ENCODE results near the gene TXN2.
"Not testable (repeated sequence)": the region's sequence is repeated elsewhere in the genome, so short reads cannot be mapped to it uniquely, and the experiment has no call there.

The TXN2 gene, protein sequence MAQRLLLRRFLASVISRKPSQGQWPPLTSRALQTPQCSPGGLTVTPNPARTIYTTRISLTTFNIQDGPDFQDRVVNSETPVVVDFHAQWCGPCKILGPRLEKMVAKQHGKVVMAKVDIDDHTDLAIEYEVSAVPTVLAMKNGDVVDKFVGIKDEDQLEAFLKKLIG

DNA sequence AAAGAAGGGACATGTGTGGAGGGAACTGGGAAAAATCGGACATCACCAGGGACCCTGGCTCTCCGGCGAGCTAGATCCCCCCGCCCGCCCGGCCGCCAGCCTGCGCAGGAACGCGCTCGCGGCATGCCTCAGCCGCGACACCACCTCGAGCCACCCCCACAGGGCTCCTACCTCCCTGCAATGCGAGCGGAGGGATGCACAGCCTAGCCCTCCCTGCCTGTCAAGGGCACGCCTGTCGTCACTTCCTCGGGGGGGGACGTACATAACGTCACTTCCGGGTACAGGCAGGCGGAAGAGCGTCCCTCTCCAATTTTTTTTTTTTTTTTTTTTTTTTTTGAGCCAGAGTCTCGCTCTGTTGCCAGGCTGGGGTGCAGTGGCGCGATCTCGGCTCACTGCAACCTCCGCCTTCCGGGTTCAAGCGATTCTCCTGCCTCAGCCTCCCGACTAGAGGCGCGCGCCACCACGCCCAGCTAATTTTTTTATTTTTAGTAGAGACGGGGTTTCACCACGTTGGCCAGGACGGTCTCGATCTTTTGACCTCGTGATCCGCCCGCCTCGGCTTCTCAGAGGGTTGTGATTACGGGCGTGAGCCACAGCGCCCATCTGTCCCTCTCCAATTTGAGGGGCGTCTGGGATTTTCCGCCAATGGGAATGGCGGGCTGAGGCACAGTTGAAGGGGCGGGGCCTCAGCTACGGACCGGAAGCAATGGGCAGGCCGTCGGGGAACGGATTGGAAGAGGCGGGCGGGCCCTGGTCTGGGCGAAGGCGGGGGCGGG is at the start of gene TXN2:
Gene TXN2, minus strand, starts transcription at position 248 of the 776 bp plus-strand sequence. CDS start 803 bp downstream, outside the sequence.
- peak; percentile 66 to 92 for DNase-seq

DNA sequence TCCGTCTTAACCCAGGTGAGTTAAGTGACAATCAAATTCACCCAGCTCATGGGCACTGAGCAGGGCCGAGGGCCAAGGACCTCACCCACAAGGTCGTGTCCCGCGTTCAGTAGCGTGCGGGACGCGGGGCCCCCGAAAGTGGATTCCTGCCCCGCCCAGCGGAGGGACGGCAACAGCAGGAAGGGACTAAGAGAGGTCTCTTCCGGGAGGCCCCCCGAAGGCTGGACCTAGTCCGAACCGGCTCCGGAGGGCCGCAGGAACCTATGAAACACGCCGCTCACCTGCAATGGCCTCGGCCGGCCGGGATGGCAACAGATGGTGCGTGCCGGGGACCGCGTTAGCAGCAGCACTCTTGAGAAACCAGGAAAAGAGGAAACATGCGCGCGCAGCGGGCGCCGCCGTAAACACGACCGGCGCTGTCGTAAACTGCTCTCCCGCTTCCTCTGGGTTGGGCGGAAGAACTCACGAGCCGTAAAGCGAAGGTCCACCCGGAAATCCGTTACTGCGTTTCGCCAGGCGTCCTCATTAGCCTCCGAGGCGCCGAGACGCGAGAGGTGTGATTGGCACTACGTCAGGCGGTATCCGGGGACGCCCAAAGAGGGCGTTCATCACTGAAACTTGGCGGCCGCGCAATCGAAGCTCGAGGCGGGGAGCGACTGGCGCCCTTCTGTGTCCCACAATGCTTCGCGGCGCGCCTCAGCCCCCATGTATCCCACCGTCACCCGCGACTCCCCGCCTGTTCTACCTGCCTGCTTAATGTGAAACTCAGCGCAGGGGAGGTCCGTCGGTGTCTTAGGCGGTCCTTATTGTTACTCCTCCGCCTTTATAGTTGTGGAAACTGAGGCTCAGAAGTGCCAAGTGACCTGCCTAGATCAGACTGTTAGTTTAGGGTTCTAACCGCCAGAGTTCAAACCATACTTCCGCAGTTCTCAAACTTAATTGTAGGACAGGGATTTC is 47.6 kb upstream of the TXN2 start, which contains the start of gene EIF3D:
Gene EIF3D, minus strand, starts transcription at position 372 of the 957 bp plus-strand sequence. CDS start 3,045 bp downstream, outside the sequence.
- peak; percentile 85 to 94 for DNase-seq

DNA sequence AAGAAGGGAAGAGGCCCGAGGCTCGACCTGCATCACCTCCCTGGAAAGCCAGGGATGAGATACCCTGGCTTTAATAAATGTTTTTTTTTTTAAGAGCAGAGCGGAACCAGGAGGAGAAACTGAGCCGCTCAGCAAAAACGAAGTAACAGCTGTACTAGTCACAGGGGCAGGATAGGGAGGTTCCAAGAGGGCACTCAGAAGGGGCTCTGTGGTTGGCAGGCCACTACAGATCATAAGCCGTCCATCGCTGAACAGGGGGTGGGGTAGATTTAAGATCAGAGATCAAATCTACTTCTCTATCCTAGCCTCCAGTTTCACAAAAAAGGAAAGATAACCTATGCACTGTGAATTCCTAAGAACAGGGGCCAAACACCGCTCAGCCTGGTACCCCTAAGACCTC is 46.9 kb upstream of the TXN2 start:
- no peak for DNase-seq

DNA sequence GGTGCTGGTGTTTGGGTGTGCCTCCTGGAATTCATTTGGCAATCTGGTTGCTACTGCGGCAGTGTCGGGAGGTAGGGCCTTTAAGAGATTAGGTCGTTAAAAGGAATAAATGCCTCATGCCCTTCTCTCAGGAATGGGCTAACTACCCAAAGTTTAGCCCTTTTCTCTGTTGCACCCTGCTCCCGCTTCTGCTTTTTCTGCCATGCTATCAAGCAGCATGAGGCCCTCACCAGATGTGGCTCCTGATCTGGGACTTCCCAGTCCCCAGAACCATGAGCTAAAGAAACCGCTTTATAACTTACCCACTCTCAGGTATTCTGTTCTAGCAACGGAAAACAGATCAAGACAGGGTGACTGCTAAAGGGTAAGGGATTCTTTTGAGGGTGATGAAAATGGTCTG is 41.2 kb upstream of the TXN2 start:
- DNase-seq = no peak

DNA sequence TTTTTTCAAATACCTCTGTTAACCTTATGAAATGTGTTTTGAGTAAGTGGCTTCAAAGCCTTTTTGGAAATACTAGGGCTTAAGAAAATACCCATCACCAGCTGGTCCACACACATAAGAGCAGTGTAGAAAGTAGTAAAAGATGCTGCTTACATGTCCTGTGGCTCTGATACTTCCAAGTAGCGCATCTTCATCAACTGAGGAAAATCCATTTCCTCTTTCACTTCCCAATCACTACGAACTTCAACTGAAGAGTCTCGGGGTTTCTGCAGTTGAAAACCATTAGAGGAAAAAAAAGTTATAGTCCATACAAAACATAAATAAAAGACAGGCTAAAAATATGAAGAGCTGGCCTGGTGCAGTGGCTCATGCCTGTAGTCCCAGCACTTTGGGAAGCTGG is 39.0 kb upstream of the TXN2 start:
- no peak for DNase-seq

DNA sequence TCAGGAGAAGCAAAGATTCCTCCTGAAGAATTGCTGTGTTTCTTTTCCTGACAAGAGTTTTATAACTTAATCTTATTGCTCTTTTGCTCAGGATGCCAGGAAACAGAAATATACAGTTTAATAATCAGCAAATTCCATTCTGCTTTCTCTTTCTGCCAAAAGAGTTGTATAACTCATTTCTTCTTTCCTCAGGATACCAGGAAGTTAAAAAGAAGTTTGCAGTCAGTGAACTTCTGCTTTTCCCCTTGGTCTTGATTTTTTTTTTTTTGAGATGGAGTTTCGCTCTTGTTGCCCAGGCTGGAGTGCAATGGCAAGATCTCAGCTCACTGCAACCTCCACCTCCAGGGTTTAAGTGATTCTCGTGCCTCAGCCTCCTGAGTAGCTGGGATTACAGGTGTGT is 38.5 kb upstream of the TXN2 start:
- DNase-seq = not testable (repeated sequence)

DNA sequence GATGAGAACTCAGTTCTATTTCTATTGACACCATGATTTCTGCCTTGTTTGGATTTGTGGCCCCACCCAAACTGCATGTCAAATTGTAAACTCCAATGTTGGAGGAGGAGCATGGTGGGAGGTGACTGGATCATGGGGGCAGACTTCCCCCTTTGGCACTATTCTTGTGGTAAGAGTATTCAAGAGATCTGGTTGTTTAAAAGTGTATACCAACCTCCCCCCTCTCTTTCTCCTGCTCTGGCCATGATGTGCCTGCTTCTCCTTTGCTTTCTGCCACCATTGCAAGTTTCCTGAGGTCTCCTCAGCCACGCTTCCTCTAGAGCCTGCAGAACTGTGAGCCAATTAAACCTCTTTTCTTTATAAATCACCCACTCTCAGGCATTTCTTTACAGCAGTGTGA is 33.3 kb upstream of the TXN2 start:
- DNase-seq = no peak

DNA sequence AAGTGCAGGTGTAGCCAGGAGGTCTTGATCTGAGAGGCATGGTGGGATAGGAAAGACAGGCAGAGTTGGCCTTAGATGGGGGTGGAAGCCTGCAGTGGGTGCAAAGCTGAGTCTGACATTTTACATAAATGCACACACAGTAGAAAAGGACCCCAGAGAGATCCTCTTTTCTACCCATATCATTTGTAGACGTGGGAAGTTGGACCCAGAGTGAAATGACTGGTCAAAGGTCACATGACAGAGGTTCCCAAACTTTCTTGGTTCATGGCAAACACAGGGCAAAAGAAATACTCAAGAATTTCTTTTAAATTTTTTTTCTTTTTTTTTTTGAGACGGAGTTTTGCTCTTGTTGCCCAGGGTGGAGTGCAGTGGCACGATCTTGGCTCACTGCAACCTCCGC is 31.6 kb upstream of the TXN2 start:
- DNase-seq = no peak

DNA sequence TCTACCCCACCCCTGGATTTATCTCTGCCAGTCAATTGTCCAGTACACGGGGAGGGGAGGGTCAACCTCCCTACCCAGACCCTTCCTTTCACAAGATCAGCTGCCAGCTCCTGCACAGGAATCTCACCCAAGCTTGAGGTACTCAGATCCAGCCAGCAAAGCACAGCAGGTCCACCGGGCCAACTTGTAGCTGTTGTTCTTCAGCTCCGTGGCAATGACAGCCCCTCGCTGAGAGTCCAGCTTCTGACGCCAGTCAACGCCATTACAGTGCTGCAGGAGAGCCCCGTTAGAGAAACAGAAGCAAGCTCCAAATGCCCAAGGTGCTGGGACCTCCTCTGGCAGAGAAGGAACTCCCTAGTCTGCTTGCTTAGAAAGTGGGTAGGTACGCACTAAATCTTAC is 30.9 kb upstream of the TXN2 start:
- no peak for DNase-seq

DNA sequence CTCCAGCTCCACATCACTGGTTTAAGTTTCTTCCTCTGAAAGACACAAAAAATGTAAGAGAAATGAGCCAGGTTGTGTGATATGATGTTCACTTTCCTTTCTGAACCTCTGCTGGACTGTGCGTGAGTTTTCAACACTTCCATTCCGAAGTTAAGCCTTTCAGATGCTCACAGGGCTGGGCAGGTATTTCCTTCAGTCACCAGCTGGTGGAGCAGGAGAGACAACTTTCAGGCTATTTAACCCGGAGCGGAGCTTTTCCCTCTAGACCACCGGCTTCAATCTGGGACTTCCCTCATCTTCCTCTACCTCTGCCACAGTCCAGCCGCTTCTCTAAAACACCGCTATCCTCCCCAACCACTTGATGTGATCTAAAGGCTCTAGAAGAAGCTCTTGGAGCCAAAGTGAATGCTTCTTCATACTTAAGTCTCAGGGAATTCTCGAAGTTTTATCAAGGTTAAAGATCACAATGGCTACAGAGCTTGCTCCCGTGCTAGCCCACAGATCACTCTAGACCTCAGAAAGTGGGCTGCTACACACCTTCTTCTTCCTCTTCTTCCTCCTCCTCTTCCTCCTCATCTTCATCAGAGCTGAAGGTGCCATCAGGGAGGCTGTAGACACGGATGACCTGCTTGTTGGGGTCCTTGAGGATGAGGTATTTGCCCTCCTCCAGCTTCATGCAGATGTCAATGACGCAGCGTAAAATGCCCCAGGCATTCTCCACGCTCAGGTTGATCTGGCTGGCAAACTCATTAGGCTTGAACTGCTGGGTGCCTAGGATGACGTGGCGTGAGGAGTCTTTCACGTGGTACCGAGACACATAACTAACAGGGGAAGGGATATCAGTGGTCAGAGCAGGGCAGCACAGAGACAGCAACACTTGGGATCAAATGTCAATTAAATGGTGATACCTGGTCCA is 29.8 kb upstream of the TXN2 start:
- no peak for DNase-seq

DNA sequence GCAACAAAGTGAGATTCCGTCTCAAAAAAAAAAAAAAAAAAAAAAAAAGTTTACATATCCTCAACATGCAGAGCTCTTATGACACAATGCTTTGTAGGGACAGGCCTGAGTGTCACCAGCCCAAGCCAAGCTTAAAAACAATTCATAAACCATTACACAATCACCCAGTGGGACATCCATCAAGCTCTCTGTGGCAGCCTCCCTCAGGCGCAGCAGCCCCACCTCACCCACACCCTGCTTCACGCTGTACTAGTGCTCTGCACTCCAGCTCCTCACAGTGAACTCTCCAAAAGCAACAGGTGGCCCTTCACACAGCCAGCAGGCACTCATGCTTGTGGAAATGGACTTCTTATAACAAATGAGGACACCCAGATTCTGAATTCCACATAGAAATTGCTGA is 28.9 kb upstream of the TXN2 start:
- DNase-seq = no peak

DNA sequence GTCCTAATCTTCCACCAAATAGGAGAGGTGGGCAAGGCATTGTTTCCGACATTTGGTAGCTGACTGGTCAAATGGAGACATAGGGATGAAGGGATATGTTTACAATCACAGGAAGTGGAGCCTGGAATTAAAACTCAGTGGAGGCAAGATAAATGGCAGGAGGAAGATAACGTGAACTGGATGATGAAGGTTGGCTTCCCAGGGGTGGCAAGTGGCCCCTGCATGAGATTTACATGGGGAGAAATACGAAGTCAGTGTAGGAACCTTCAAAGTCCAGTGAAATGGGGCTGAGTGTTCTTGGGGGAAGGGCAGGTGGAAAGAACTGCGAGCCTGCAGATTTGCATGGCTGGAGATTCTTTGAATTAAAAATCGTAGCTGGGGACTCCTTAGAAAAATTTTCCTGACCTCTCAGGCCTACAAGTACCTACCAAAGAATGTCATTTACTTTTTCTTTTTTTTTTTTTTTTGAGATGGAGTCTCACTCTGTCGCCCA is 26.1 kb upstream of the TXN2 start:
- DNase-seq = no peak

DNA sequence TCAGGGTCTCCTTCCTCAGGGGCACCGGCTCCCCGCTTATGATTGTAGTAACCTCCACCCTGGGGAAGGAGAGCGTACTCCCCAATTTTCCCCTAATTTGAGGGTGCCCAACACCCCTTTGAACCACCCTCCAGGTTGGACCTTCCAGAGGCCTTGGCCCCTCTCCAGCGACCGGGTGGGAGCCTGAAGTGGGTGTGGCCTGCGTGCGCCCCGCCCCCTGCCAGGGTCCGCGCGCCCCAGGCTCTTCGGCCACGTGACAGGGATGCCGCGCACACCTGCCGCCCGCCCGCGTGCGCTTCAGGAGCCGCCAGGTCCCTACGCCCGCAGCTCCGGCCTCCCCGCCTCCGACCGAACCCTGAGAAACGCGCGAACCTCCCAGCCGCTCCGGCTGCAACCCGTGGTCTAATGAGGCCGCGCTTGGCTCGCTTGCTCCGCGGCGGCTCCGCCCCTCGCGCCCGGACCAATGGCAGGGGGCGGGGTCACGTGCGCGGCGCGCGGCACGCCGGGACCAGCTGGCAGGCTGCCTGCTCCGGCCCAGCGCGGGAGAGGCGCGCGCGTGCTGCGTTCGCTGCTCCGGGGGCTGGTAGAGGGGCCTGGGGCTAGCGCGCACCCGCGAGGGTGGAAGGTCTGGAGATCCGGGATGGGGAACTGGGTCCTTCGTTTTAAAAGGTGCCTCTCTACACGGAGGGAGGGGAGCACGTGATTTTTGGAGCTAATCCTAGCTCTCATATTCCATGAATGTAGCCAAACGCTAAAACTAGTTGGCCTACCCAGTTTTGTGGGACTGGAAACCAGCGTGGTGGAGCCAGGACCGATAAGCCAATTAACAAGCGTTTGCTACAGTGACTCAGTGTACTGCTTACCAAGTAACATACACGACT is 25.4 kb upstream of the TXN2 start, which contains the start of gene FOXRED2:
Gene FOXRED2, minus strand, starts transcription at position 404 of the 881 bp plus-strand sequence. CDS start 618 bp downstream, outside the sequence.
- peak in 1 of 2 experiments; percentile 15 for DNase-seq

DNA sequence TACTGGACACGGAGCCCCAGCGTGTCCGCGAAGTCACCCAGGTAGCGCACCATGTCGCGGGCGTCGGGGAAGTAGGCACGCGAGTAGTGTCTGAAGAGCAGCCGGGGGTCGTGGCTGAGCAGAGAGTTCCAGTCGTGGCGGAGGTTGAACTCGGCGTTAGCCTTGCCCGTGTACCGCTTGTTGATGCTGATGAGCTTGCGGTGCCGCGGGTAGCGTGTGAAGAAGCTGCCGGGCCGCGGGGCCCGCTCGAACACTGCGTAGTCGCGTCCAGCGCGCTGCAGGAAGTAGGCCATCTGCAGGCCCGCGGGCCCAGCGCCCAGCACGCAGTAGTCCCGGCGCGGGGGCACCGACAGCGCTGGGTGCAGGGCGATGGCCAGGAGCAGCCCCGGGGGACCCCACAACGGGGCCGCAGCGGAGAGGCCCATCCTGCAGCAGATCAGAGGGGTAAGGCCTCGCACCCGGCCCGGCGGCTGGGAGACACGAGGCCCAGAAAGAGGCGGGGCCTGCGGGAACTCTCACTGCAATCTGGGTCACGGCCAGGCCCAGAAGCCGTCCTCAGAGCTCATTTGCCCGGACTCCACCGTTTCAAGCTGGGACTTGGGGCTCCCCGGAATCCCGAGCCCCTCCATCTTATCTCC is 24.7 kb upstream of the TXN2 start:
- DNase-seq = no peak

DNA sequence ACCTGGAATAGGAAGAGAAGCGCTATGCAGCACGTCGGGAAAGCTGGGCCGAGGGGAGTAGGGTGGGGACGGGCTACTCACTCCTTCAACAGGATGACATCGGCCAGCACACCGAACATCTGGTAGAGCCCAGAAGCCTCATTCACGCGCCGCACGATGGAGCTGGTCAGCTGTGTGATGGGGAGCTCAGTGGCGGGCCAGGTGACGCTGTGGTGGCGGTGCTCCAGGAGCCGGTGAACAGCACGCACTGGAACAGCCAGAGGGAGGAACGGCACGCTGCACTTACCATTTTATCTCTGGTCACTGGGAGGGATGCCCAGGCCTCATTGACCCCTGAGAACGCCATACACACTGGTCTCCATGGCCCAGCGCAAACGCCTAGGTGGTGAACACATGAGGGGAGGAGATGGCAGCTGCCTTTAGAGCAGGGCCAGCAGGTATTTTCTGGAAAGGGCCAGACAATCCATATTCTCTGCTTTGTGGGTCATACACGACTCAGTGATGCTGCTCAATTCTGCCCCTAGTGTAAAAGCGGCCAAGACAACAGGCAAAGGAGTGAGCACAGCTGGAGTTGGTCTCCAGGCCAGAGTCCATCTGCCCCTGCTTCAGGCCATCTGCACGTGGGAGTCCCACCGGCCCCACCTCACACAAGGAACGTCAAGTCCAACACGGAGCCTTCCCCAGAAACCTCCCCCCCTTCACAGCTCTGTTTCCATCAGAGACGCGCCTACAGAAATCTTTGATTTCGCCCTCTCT is 16.6 kb upstream of the TXN2 start:
- DNase-seq = no peak

DNA sequence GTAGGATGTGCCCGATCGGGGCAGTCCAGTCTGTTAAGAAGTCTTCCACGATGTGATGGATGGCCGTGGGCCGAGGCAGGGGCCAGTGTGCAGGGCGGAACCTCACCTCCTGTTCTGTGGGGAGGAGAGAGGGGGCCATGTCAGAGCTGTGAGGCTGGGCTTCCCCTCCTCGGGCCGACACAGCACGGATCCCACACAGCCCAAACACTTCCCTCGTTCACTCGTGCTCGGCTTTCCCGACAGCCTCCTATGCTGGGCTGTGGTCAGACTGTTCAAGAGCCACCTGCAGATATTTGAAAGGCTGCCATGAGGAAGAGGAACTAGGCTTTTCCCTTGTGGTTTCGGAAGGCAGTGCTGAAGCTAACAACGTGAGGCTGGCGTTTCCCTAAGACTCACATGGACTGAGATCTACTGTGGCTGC is 12.3 kb upstream of the TXN2 start:
- no peak for DNase-seq

DNA sequence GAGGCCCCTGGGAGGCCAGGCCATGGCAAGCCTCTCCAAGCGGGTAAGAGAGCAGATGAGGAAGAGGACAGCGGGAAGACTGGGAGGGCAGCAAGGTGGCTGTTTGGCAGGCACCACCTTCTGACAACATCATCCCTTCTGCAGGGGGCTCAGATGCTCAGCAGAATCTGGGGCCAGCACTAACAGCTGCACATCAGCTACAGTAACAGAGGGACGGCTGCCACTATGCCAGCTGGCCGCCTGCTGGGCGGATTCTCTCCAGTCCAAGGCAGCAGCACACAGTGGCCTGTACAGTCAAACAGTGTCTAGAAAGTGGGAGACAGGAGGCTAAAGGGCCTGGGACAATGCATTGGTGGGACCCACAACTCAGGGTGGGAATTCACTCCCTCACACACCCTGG is 10.7 kb upstream of the TXN2 start:
- no peak for DNase-seq

DNA sequence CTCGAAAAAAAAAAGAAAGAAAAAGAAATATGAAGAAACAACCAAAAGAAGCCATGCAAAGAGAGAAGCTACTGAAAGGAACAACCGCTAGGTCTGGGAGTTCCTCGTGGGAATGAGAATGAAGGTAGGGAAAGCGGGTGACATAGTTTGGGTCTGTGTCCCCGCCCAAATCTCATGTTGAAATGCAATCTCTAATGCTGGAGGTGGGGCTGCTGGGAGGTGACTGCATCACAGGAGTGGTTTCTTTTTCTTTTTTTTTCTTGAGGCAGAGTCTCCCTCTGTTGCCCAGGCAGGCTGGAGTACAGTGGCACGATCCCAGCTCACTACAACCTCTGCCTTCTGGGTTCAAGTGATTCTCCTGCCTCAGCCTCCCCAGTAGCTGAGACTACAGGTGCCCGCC is 9.7 kb upstream of the TXN2 start:
- no peak for DNase-seq

DNA sequence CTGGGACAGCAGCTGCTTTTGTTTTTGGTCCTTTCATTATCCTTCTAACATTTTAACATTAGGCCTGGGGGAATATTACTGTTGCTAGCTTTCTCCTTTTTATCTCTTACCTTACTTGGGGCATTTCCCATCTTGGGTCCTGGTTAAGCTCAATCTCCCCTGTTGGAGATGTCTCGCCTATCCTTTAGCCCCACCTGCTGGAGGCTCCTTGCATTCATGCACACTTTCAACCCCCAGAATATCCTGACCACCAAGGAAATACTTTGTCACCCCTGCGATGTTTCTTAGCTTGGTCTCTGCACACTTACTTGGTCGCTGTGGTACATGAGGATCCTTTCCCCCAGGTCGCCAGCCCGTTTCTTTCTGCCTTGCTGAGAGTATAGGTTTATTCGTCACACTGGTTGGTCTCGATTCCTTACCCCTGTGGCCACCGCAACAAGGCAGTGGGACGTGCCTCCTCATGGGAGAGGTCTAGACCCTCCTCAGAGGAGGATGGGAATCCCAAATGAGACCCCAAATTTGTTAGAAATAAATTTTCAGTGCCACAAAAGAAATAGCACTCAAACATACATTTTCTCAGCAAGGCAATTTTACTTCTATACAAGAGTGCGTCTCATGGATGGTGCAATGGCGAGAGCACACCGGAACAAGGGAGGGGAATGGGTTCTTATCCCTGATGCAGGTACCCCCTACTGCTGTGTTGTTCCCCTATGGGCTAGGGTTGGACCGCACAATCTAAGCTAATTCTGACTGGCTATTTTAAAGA is 5.4 kb upstream of the TXN2 start:
- DNase-seq = no peak

Data from cerebellar nuclear complex (tissue), 1 donor.